22Rv1 (cell line): ENCODE data around the gene COL5A3.

Source experiments
- H3K27ac ChIP-seq: fragments of 450-650 bp; 2 replicates; pipeline ENCODE4 v1.5.1; 2017
- CTCF ChIP-seq: fragments of 450-650 bp; IDR thresholded peaks from 2 replicates; pipeline ENCODE4 v1.5.1; 2017; ENCODE audit warnings: mild to moderate bottlenecking
- ZFX ChIP-seq: fragments of 450-650 bp; IDR thresholded peaks from 2 replicates; pipeline ENCODE4 v1.6.1; 2017; ENCODE audit warnings: antibody characterized with exemption, borderline replicate concordance

Gene COL5A3

GRCh38 chr19:10021446-10021845 is 11.1 kb upstream of the COL5A3 start:
- no peak overlapping the region for H3K27ac ChIP-seq
- TF ChIP-seq CTCF = no peak
- TF ChIP-seq ZFX = no peak

GRCh38 chr19:10020851-10021250 is 10.5 kb upstream of the COL5A3 start:
- no peak overlapping the region for H3K27ac ChIP-seq
- no peak for TF ChIP-seq ZFX
- TF ChIP-seq CTCF = no peak

GRCh38 chr19:10019246-10019645 is 8.9 kb upstream of the COL5A3 start:
- H3K27ac ChIP-seq = no peak overlapping the region
- TF ChIP-seq ZFX (no peak), CTCF (no peak)

GRCh38 chr19:10018786-10019185 is 8.5 kb upstream of the COL5A3 start:
- no peak for TF ChIP-seq CTCF
- H3K27ac ChIP-seq = no peak overlapping the region

- no peak overlapping the region for H3K27ac ChIP-seq
- TF ChIP-seq ZFX (no peak), CTCF (no peak)
Measured at GRCh38 chr19:10018263-10018662, 8.0 kb upstream of the COL5A3 start.

GRCh38 chr19:10013834-10014618 is 3.7 kb upstream of the COL5A3 start:
- H3K27ac ChIP-seq = no peak overlapping the region
- TF ChIP-seq ZFX = no peak
- no peak for TF ChIP-seq CTCF

GRCh38 chr19:10013316-10013715 is 3.0 kb upstream of the COL5A3 start, which contains the start of gene RDH8:
Gene RDH8, plus strand, starts transcription at chr19:10013483. Its CDS starts 15 bp downstream, at chr19:10013498.
- TF ChIP-seq ZFX = no peak
- no peak for TF ChIP-seq CTCF
- no peak within 1 kb of the TSS for H3K27ac ChIP-seq
